Neuronal stem cell (in vitro differentiated cells): ENCODE data around the gene SMARCD3.

Source experiments
- DNase-seq: peaks from one replicate; pipeline ENCODE4 v3.0.0-alpha.2; 2013; ENCODE audit warnings: low spot score
- H2AFZ ChIP-seq: one replicate; pipeline ENCODE4 v1.6.1; 2013; ENCODE audit warnings: mild to moderate bottlenecking, low read length, inconsistent platforms
- H2AK5ac ChIP-seq: 2 replicates; pipeline ENCODE4 v1.6.1; 2013; ENCODE audit warnings: low read depth, mild to moderate bottlenecking, inconsistent platforms, low read length, moderate library complexity, mixed read lengths
- H2BK120ac ChIP-seq: 2 replicates; pipeline ENCODE4 v1.6.1; 2013; ENCODE audit warnings: low read depth, mild to moderate bottlenecking, inconsistent platforms, low read length, moderate library complexity, mixed read lengths
- H2BK12ac ChIP-seq: one replicate; pipeline ENCODE4 v1.6.1; 2013; ENCODE audit warnings: low read length, inconsistent platforms
- H2BK15ac ChIP-seq: 2 replicates; pipeline ENCODE4 v1.6.1; 2013; ENCODE audit warnings: mild to moderate bottlenecking, low read length, inconsistent platforms, mixed read lengths
- H2BK5ac ChIP-seq: one replicate; pipeline ENCODE4 v1.6.1; 2013; ENCODE audit warnings: inconsistent platforms, mild to moderate bottlenecking, low read length, moderate library complexity
- H3K14ac ChIP-seq: one replicate; pipeline ENCODE4 v1.6.1; 2013; ENCODE audit warnings: low read length, inconsistent platforms
- H3K18ac ChIP-seq: 2 replicates; pipeline ENCODE4 v1.6.1; 2013; ENCODE audit warnings: low read length, inconsistent platforms
- H3K23ac ChIP-seq: 2 replicates; pipeline ENCODE4 v1.6.1; 2013; ENCODE audit warnings: low read depth, mild to moderate bottlenecking, mixed read lengths, low read length, inconsistent platforms; ENCODE audit not compliant: poor library complexity
- H3K27ac ChIP-seq: replicated peaks from 3 replicates; pipeline ENCODE4 v1.5.1; 2013; ENCODE audit warnings: low read length, inconsistent platforms
- H3K27me3 ChIP-seq, 3 experiments: 2 replicates each; pipeline ENCODE4 v1.6.1; 2013; ENCODE audit warnings: low read length in 3 of 3, mild to moderate bottlenecking in 2 of 3, inconsistent platforms in 1 of 3, low read depth in 1 of 3, mixed read lengths in 1 of 3, moderate library complexity in 1 of 3; ENCODE audit not compliant: control insufficient read depth in 3 of 3, insufficient read depth in 3 of 3
- H3K36me3 ChIP-seq, 2 donors: replicated peaks in 1 of 2; 2 replicates each; pipeline ENCODE4 v1.6.1; 2013; ENCODE audit warnings: low read length in 2 of 2; ENCODE audit not compliant: control insufficient read depth in 2 of 2, insufficient read depth in 2 of 2
- H3K4ac ChIP-seq: 2 replicates; pipeline ENCODE4 v1.6.1; 2013; ENCODE audit warnings: inconsistent platforms, mild to moderate bottlenecking, low read length, moderate library complexity
- H3K4me1 ChIP-seq, 2 donors: 1 replicate in 1 of 2; 2 replicates in 1 of 2; pipeline ENCODE4 v1.6.1; 2013; ENCODE audit warnings: low read length in 2 of 2, low read depth in 1 of 2; ENCODE audit not compliant: control insufficient read depth in 2 of 2, insufficient read depth in 1 of 2
- H3K4me2 ChIP-seq: one replicate; pipeline ENCODE4 v1.6.1; 2013; ENCODE audit warnings: mild to moderate bottlenecking, low read length, inconsistent platforms; ENCODE audit not compliant: insufficient read depth, poor library complexity, severe bottlenecking
- H3K4me3 ChIP-seq, 2 donors: 2 replicates each; pipeline ENCODE4 v1.5.1; 2013; ENCODE audit warnings: low read length in 2 of 2, mild to moderate bottlenecking in 2 of 2, inconsistent platforms in 1 of 2, moderate library complexity in 1 of 2
- H3K79me1 ChIP-seq: one replicate; pipeline ENCODE4 v1.6.1; 2013; ENCODE audit warnings: low read depth, mild to moderate bottlenecking, inconsistent platforms, low read length, moderate library complexity
- H3K9ac ChIP-seq: one replicate; pipeline ENCODE4 v1.6.1; 2013; ENCODE audit warnings: mild to moderate bottlenecking, low read depth, low read length, inconsistent platforms; ENCODE audit not compliant: poor library complexity
- H3K9me3 ChIP-seq, 2 donors: replicated peaks in 1 of 2; 2 replicates each; pipeline versions ENCODE3 to v1.6.1; 2013; ENCODE audit warnings: low read length in 2 of 2, mild to moderate bottlenecking in 2 of 2, inconsistent platforms in 1 of 2, low read depth in 1 of 2, mixed read lengths in 1 of 2, moderate library complexity in 1 of 2; ENCODE audit not compliant: control insufficient read depth in 2 of 2, insufficient read depth in 1 of 2
- H4K8ac ChIP-seq: one replicate; pipeline ENCODE4 v1.6.1; 2013; ENCODE audit warnings: low read depth, mild to moderate bottlenecking, inconsistent platforms, low read length, moderate library complexity
- H4K91ac ChIP-seq: one replicate; pipeline ENCODE4 v1.6.1; 2013; ENCODE audit warnings: low read length, low read depth, mild to moderate bottlenecking, inconsistent platforms; ENCODE audit not compliant: poor library complexity
- WGBS, 2 donors: extraction: QIAGEN DNeasy Blood & Tissue Kit; methylation state at CpG; one replicate each; pipeline ENCODE4 v1.1.7; 2013; ENCODE audit warnings: missing lambda C conversion rate in 2 of 2, mixed read lengths in 1 of 2; ENCODE audit not compliant: insufficient read length in 2 of 2, insufficient replicate concordance in 1 of 2; ENCODE audit errors: extremely low coverage in 2 of 2; 5-methylcytosine and 5-hydroxymethylcytosine counted together

Gene SMARCD3

DNA sequence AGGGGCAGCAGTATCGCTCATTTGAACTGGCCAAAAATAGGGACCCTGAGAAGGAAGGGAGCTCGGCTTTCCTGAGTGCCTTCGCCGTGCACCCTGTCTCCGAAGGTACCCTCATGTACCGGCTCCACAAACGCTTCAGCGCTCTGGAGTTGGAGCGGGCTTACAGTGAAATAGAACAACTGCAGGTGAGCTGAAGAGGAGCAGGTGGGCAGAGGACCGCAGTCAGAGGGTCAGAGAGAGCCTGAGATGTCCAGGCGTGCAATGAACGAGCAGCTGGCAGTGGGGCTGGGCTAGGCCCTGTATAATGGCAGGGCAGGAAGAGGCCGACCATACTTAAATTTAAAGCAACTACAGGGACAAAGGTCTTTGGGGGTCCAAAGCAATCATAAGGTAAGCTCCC, 12.1 kb downstream of the SMARCD3 start:
- WGBS, 2 donors = no CpG with 5 or more reads among the region's 13 CpGs
- no peak overlapping the region for H3K27ac ChIP-seq
- no peak overlapping the region for H2AK5ac ChIP-seq
- H3K79me1 ChIP-seq = peaks cover 19% of the 10 kb centered on the region
- H3K18ac ChIP-seq = no peak overlapping the region
- H4K8ac ChIP-seq = no peak overlapping the region
- peak overlapping the region in 1 of 2 donors; percentile 24 for H3K4me3 ChIP-seq
- no peak overlapping the region for H3K23ac ChIP-seq
- peaks cover 5 to 9% of the 10 kb centered on the region in 2 donors for H3K4me1 ChIP-seq
- DNase-seq = no peak
- H3K4ac ChIP-seq = no peak overlapping the region
- no peak overlapping the region for H2BK15ac ChIP-seq
- no peaks in the 10 kb centered on the region for H3K9me3 ChIP-seq
- no peak overlapping the region for H3K14ac ChIP-seq
- H3K9ac ChIP-seq = no peak overlapping the region
- H3K4me2 ChIP-seq = no peak overlapping the region
- H4K91ac ChIP-seq = no peak overlapping the region
- no peak overlapping the region for H2BK12ac ChIP-seq
- H3K36me3 ChIP-seq = peaks cover 33 to 72% of the 10 kb centered on the region in 2 donors
- no peak overlapping the region for H2BK120ac ChIP-seq
- no peak overlapping the region for H2AFZ ChIP-seq
- H2BK5ac ChIP-seq = no peak overlapping the region
- H3K27me3 ChIP-seq = no peaks in the 10 kb centered on the region

GRCh38 chr7:151235091-151235787, 13.3 kb downstream of the SMARCD3 start:
- Histone ChIP-seq H2BK5ac (no peak overlapping the region), H2AK5ac (no peak overlapping the region), H3K14ac (no peak overlapping the region), H4K8ac (no peak overlapping the region), H2BK15ac (no peak overlapping the region), H3K4me2 (no peak overlapping the region), H3K4ac (no peak overlapping the region), H2AFZ (no peak overlapping the region), H3K36me3 (peaks cover 30 to 60% of the 10 kb centered on the region in 2 donors), H3K18ac (no peak overlapping the region), H3K27me3 (no peaks in the 10 kb centered on the region), H3K79me1 (peaks cover 19% of the 10 kb centered on the region), H4K91ac (no peak overlapping the region), H3K4me1 (peaks cover 6 to 9% of the 10 kb centered on the region in 2 donors), H2BK120ac (no peak overlapping the region), H3K23ac (no peak overlapping the region), H3K27ac (no peak overlapping the region), H3K9ac (no peak overlapping the region), H3K9me3 (no peaks in the 10 kb centered on the region), H3K4me3 (no peak overlapping the region), H2BK12ac (no peak overlapping the region)
- WGBS, 2 donors = no CpG with 5 or more reads among the region's 28 CpGs
- DNase-seq = no peak

DNA sequence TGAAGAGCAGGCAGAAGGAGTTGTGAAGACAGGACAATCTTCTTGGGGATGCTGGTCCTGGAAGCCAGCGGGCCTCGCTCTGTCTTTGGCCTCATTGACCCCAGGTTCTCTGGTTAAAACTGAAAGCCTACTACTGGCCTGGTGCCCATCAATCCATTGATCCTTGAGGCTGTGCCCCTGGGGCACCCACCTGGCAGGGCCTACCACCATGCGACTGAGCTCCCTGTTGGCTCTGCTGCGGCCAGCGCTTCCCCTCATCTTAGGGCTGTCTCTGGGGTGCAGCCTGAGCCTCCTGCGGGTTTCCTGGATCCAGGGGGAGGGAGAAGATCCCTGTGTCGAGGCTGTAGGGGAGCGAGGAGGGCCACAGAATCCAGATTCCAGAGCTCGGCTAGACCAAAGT, 14.7 kb downstream of the SMARCD3 start:
- H3K14ac ChIP-seq = no peak overlapping the region
- no peak overlapping the region for H3K27ac ChIP-seq
- H2AK5ac ChIP-seq = no peak overlapping the region
- H3K4me2 ChIP-seq = peak overlapping the region; percentile 96
- no peak overlapping the region for H3K23ac ChIP-seq
- peaks cover 6 to 9% of the 10 kb centered on the region in 2 donors for H3K4me1 ChIP-seq
- H2BK120ac ChIP-seq = no peak overlapping the region
- H3K79me1 ChIP-seq = peaks cover 16% of the 10 kb centered on the region
- H3K9ac ChIP-seq = no peak overlapping the region
- no peak overlapping the region for H2BK12ac ChIP-seq
- H3K18ac ChIP-seq = no peak overlapping the region
- no peak overlapping the region for H3K4ac ChIP-seq
- H3K36me3 ChIP-seq = peaks cover 24 to 46% of the 10 kb centered on the region in 2 donors
- H3K4me3 ChIP-seq = peak overlapping the region in 1 of 2 donors; percentile 65
- no peak for DNase-seq
- H2BK15ac ChIP-seq = no peak overlapping the region
- H3K27me3 ChIP-seq = no peaks in the 10 kb centered on the region
- H4K91ac ChIP-seq = no peak overlapping the region
- H2AFZ ChIP-seq = no peak overlapping the region
- H3K9me3 ChIP-seq = no peaks in the 10 kb centered on the region
- no peak overlapping the region for H2BK5ac ChIP-seq
- H4K8ac ChIP-seq = no peak overlapping the region
- no CpG with 5 or more reads among the region's 9 CpGs for WGBS, 2 donors

GRCh38 chr7:151232917-151233701, 15.4 kb downstream of the SMARCD3 start:
- Histone ChIP-seq H3K27ac (no peak overlapping the region), H3K14ac (peak overlapping the region; percentile 58)
- DNase-seq = no peak

More at GRCh38 chr7:151232917-151233701, 15.4 kb downstream of the SMARCD3 start:
- H3K36me3 ChIP-seq = peaks cover 22 to 39% of the 10 kb centered on the region in 2 donors
- peak overlapping the region; percentile 86 for H3K9ac ChIP-seq
- no peak overlapping the region for H4K91ac ChIP-seq
- peak overlapping the region; percentile 96 for H3K4me2 ChIP-seq
- no peak overlapping the region for H4K8ac ChIP-seq
- peaks cover 9 to 10% of the 10 kb centered on the region in 2 donors for H3K4me1 ChIP-seq
- peak overlapping the region; percentile 80 for H3K18ac ChIP-seq
- no peak overlapping the region for H2BK120ac ChIP-seq
- peak overlapping the region; percentile 95 for H2AK5ac ChIP-seq
- no peaks in the 10 kb centered on the region for H3K27me3 ChIP-seq
- H2BK12ac ChIP-seq = no peak overlapping the region
- peak overlapping the region; percentile 65 to 89 for H3K4me3 ChIP-seq
- H3K23ac ChIP-seq = peak overlapping the region; percentile 99
- no peaks in the 10 kb centered on the region for H3K9me3 ChIP-seq
- H3K4ac ChIP-seq = no peak overlapping the region
- H2BK5ac ChIP-seq = peak overlapping the region; percentile 4
- H2BK15ac ChIP-seq = peak overlapping the region; percentile 3
- WGBS, 2 donors = no CpG with 5 or more reads among the region's 36 CpGs
- peaks cover 16% of the 10 kb centered on the region for H3K79me1 ChIP-seq
- peak overlapping the region; percentile 84 for H2AFZ ChIP-seq
